HG02884 (cell line): ENCODE results near the gene CLEC7A.

Experiments used
- ATAC-seq: cut with Tn5 transposase; IDR thresholded peaks from one replicate; pipeline ENCODE4 v1.9.1; 2021; ENCODE audit warnings: mild to moderate bottlenecking, moderate library complexity; ENCODE audit not compliant: unreplicated experiment

The CLEC7A gene

GRCh38 chr12:10142976-10143589 is 13.1 kb upstream of the CLEC7A start:
- no peak for ATAC-seq

GRCh38 chr12:10140001-10140400 is 10.0 kb upstream of the CLEC7A start:
- no peak for ATAC-seq

- ATAC-seq: no peak
Measured at GRCh38 chr12:10136637-10137205, 6.7 kb upstream of the CLEC7A start.

GRCh38 chr12:10135126-10135525 is 5.1 kb upstream of the CLEC7A start:
- ATAC-seq: no peak

- no peak for ATAC-seq
Measured at GRCh38 chr12:10132850-10133370, 2.9 kb upstream of the CLEC7A start.

GRCh38 chr12:10131111-10131690 is 1.2 kb upstream of the CLEC7A start:
- ATAC-seq: no peak

- ATAC-seq: no peak
Measured at GRCh38 chr12:10128687-10129086, 1.3 kb downstream of the CLEC7A start.

- ATAC-seq: no peak
Measured at GRCh38 chr12:10126413-10126812, 3.6 kb downstream of the CLEC7A start.

- no peak for ATAC-seq
Measured at GRCh38 chr12:10122689-10123088, 7.3 kb downstream of the CLEC7A start.

GRCh38 chr12:10121278-10121677 is 8.7 kb downstream of the CLEC7A start:
- ATAC-seq: no peak

- ATAC-seq: no peak
Measured at GRCh38 chr12:10119066-10119465, 10.9 kb downstream of the CLEC7A start.

GRCh38 chr12:10115890-10116289 is 14.1 kb downstream of the CLEC7A start:
- ATAC-seq: no peak

- no peak for ATAC-seq
Measured at GRCh38 chr12:10115311-10115710, 14.7 kb downstream of the CLEC7A start.

GRCh38 chr12:10113920-10114319 is 16.1 kb downstream of the CLEC7A start:
- ATAC-seq: no peak

- ATAC-seq: no peak
Measured at GRCh38 chr12:10113075-10113474, 16.9 kb downstream of the CLEC7A start.

GRCh38 chr12:10111451-10111850 is 18.5 kb downstream of the CLEC7A start:
- no peak for ATAC-seq

GRCh38 chr12:10110256-10110844 is 19.6 kb downstream of the CLEC7A start:
- ATAC-seq: no peak

GRCh38 chr12:10102322-10102721 is 27.7 kb downstream of the CLEC7A start:
- ATAC-seq: no peak

GRCh38 chr12:10101648-10102220 is 28.3 kb downstream of the CLEC7A start:
- no peak for ATAC-seq

GRCh38 chr12:10101042-10101579 is 28.9 kb downstream of the CLEC7A start:
- no peak for ATAC-seq

GRCh38 chr12:10098791-10099190 is 31.2 kb downstream of the CLEC7A start, which contains the start of gene CLEC1A:
Gene CLEC1A (minus strand): TSS chr12:10098985. CDS start chr12:10098922, 63 bp downstream.
- no peak for ATAC-seq
